Measurements from ENCODE around the gene CENPM. TPM values are rescaled to one million over a fixed set of nuclear protein-coding genes. Genes with fewer than 3 reads are reported as not detected.

The CENPM gene
- total RNA-seq, 1 donor from 2014 or later: 16.4 TPM

- TF ChIP-seq CTCF (IDR thresholded peaks at IDR 0.05; ENCODE audit: unreplicated experiment): no peak
Observed at GRCh38 chr22:41906822-41907221, 40.1 kb downstream of the CENPM start.

DNA sequence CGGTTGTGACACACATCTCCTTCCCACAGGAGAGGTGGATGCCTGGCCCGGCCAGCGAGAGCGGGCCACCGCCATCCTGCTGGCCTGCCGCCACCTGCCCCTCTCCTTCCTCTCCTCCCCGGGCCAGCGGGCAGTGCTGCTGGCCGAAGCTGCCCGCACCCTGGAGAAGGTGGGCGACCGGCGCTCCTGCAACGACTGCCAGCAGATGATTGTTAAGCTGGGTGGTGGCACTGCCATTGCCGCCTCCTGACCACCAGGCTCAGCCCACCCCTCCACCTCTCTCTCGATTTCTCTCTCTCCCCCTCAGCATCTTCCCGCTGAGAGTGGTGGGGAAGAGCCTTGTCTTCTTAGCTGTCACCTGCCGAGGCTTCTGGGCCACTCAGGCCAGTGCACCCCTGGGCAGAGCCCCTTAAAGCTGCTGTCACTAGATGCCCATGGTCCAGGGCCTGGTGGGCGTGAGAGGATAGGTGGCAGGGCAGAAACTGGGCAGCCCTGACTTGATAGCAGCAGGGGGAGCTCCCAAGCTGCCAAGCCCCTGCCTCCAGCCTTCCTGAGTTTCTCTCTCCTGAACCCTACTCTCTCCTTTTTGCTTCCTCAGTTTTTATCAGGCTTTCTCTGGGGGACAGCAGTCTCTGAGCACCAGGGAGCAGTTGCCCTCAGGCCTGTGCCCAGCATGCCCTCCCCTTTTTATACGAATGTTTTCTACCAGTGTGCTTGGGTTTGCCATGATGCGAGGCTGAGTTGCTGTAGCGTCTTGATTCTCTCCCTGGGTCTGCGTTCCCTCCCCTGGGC lies 41.3 kb downstream of the CENPM start:
- no peak overlapping the region for H3K4me3 Mint-ChIP-seq (ENCODE audit: low read depth)
- peaks cover 13% of the 10 kb centered on the region for H3K27me3 Mint-ChIP-seq
- H3K9me3 Mint-ChIP-seq (ENCODE audit: low read depth): no peaks in the 10 kb centered on the region
- H3K27ac Mint-ChIP-seq: peak overlapping the region; percentile 76
- no peak for DNase-seq (ENCODE audit: low spot score, unreplicated experiment)
- TF ChIP-seq CTCF (IDR thresholded peaks at IDR 0.05; ENCODE audit: unreplicated experiment): no peak
- no peaks in the 10 kb centered on the region for H3K4me1 Mint-ChIP-seq (ENCODE audit: low read depth)
- H3K36me3 Mint-ChIP-seq (ENCODE audit: insufficient read depth): peaks cover 9% of the 10 kb centered on the region

More at GRCh38 chr22:41906822-41907221, 40.1 kb downstream of the CENPM start:
- Mint-ChIP-seq H3K4me1 (ENCODE audit: low read depth) (no peaks in the 10 kb centered on the region), H3K36me3 (ENCODE audit: insufficient read depth) (peaks cover 9% of the 10 kb centered on the region), H3K4me3 (ENCODE audit: low read depth) (no peak overlapping the region), H3K27me3 (peaks cover 20% of the 10 kb centered on the region), H3K27ac (no peak overlapping the region), H3K9me3 (ENCODE audit: low read depth) (no peaks in the 10 kb centered on the region)
- DNase-seq (ENCODE audit: low spot score, unreplicated experiment): no peak

- Mint-ChIP-seq H3K36me3 (ENCODE audit: insufficient read depth) (peaks cover 9% of the 10 kb centered on the region), H3K27me3 (peaks cover 13% of the 10 kb centered on the region), H3K4me3 (ENCODE audit: low read depth) (no peak overlapping the region), H3K27ac (no peak overlapping the region), H3K4me1 (ENCODE audit: low read depth) (no peaks in the 10 kb centered on the region), H3K9me3 (ENCODE audit: low read depth) (no peaks in the 10 kb centered on the region)
- no peak for TF ChIP-seq CTCF (IDR thresholded peaks at IDR 0.05; ENCODE audit: unreplicated experiment)
- DNase-seq (ENCODE audit: low spot score, unreplicated experiment): no peak
Observed at GRCh38 chr22:41904450-41905410, 42.2 kb downstream of the CENPM start.

DNA sequence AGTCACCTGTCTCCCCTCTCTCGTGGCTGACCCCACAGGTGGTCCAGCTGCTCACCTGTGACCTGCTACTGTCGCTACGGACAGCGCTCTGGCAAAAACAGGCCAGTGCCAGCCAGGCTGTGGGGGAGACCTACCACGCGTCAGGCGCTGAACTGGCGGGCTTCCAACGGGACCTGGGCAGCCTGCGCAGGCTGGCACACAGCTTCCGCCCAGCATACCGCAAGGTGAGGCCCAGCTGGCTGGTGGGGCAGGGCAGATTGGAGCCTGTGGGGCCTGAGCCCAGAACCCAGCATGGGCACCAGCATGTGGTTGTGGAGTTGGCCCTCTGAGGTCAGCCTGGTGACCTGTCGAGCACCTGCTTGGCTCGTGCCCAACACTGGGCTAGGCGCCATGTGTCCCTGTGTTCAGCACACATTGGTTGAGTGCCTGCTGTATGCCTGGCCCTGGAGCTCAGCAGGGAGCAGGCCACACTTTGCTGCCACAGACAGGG lies 44.0 kb downstream of the CENPM start:
- Mint-ChIP-seq H3K9me3 (ENCODE audit: low read depth) (no peaks in the 10 kb centered on the region), H3K36me3 (ENCODE audit: insufficient read depth) (peaks cover 13% of the 10 kb centered on the region), H3K4me1 (ENCODE audit: low read depth) (no peaks in the 10 kb centered on the region), H3K27ac (no peak overlapping the region), H3K27me3 (peaks cover 3% of the 10 kb centered on the region), H3K4me3 (ENCODE audit: low read depth) (no peak overlapping the region)
- TF ChIP-seq CTCF (IDR thresholded peaks at IDR 0.05; ENCODE audit: unreplicated experiment): no peak
- DNase-seq (ENCODE audit: low spot score, unreplicated experiment): no peak

DNA sequence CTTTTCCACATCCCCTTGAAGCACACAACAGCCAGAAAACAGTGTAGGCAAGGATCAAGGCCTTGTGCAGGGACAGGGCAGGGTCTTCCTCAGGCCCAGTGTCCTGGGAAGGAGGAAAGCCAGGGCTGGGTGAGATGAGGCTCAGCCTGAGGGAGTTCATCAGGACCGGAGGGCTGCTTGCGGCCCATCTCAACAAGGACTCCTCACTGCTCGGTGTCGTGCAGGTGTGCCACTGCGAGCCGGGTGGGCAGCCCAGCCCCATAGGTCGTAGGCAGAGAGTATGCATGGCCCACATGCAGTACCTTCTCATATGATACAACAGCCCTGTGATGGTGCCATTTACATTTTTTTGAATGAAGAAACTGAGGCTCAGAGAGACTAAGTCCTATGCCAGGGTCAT lies 44.9 kb downstream of the CENPM start:
- Mint-ChIP-seq H3K4me1 (ENCODE audit: low read depth) (no peaks in the 10 kb centered on the region), H3K4me3 (ENCODE audit: low read depth) (no peak overlapping the region), H3K27me3 (no peaks in the 10 kb centered on the region), H3K36me3 (ENCODE audit: insufficient read depth) (peaks cover 11% of the 10 kb centered on the region), H3K27ac (no peak overlapping the region), H3K9me3 (ENCODE audit: low read depth) (no peaks in the 10 kb centered on the region)
- DNase-seq (ENCODE audit: low spot score, unreplicated experiment): no peak
- TF ChIP-seq CTCF (IDR thresholded peaks at IDR 0.05; ENCODE audit: unreplicated experiment): no peak
